Measurements from ENCODE around the gene SPTA1.

DNA sequence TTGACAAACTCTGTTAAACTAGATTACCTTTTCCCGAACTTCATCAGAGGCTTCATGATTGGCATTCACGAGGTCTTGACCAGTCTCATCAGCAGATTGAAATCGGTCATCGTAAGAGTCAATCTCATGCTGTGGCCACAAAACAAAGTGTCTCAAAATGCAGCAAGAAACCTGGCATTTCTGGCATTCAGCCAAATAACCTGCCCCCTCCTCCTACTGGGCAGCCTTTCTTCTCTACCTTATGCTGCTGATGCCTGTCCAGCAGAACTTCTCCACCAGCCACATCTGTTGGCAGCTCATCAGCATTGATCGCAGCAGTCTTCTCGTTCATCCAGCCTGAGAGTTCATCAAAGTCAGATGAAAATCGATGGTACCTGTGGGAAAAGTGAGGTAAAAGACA is 12.2 kb downstream of the SPTA1 start:
- no peak for TF ChIP-seq POLR2A (IDR thresholded peaks at IDR 0.05)
- TF ChIP-seq POLR2AphosphoS5 (IDR thresholded peaks at IDR 0.05): no peak
- TF ChIP-seq, protein P1, sequence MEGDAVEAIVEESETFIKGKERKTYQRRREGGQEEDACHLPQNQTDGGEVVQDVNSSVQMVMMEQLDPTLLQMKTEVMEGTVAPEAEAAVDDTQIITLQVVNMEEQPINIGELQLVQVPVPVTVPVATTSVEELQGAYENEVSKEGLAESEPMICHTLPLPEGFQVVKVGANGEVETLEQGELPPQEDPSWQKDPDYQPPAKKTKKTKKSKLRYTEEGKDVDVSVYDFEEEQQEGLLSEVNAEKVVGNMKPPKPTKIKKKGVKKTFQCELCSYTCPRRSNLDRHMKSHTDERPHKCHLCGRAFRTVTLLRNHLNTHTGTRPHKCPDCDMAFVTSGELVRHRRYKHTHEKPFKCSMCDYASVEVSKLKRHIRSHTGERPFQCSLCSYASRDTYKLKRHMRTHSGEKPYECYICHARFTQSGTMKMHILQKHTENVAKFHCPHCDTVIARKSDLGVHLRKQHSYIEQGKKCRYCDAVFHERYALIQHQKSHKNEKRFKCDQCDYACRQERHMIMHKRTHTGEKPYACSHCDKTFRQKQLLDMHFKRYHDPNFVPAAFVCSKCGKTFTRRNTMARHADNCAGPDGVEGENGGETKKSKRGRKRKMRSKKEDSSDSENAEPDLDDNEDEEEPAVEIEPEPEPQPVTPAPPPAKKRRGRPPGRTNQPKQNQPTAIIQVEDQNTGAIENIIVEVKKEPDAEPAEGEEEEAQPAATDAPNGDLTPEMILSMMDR (IDR thresholded peaks at IDR 0.05 in 8 of 11, conservative IDR thresholded peaks at IDR 0.05 in 3 of 11): no peak

All from spleen (tissue), 7 donors.